NCI-H2227 (cell line): ENCODE measurements around the gene ARFIP2.

Source experiments
- DNase-seq: peaks from one replicate; lab custom pipeline; 2025; ENCODE audit not compliant: unreplicated experiment; lab: John Stamatoyannopoulos, UW

ARFIP2 gene

DNA sequence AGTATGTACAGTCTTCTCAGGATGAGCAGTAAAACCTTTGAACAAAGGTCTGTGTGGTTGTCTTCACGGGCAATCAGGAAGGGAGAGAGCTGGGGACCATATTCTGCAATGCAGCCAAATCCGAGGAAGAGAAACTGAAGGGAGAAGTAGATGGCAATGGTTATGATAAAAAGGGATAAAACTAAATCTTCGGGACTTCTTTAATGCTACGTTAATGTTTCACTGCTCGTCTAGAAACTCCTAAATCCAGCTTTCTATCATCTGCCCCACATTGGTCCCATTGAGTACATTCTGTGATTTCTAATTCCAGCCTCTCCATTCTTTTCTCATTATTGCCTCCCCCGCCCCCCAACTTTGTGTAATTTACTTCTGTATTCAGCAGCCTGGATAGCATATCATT is 1.9 kb upstream of the ARFIP2 start:
- DNase-seq: no peak

DNA sequence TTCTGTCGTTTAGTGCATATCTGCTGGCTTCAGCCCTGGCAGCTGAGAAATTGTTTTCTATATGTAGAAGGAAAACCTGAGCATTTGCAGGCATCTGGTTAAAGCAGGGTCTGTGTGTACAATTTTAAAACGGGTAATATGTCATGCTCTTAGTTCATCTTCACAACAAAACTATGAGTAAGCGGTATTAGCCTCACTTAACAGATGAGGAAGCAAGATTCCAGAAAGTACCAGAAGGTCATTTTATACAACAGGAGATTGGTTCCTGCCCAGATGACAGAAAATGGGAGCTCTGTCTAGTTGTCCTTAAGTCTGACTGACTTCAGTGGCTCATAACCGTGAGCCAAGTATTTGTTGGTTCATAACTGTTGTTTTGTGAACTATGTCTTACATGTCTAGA is 1.3 kb upstream of the ARFIP2 start:
- no peak for DNase-seq

DNA sequence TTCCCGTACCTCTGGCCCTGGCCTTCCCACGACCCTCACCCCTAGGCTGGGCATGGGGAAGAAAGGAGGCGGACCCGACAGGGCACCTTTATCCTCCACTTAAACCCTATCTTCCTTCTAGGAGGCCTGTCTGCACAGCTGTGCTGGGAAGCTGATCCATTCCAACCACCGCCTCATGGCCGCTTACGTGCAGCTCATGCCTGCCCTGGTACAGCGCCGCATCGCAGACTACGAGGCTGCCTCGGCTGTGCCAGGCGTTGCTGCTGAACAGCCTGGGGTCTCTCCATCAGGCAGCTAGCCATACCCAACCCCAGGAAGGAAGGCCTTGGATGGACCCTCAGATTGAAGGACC is 769 bp upstream of the ARFIP2 start:
- no peak for DNase-seq

DNA sequence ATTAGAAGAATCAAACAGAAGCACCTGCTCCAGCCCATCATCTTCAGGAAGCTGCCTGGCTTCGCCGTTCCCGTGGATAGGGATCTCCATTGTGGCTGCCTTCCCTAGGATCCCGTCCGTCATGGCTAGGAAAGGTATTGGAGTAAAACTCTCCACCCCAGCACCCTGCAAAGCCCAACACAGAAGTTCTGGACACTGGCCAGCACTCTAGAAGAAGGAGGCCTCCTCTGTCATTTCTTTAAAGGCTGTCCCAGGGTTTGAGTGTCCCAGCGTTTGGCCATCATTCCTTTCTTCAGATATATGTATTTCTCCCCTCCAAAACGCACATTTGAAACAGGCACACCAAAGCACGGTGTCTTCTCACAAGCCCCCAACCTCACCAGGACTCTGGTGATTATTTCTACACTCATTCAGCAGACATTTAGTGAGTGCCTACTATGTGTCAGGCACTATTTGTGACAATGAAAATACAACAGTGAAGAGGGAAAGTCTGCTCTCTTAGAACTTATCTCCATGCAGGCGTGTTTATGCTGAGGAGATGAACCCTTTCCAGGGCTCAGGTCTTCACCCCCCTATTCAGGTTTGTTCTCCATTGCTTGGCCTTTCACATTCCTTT is 724 bp downstream of the ARFIP2 start:
- DNase-seq: no peak

GRCh38 chr11:6476571-6476970 is 4.6 kb downstream of the ARFIP2 start:
- no peak for DNase-seq

DNA sequence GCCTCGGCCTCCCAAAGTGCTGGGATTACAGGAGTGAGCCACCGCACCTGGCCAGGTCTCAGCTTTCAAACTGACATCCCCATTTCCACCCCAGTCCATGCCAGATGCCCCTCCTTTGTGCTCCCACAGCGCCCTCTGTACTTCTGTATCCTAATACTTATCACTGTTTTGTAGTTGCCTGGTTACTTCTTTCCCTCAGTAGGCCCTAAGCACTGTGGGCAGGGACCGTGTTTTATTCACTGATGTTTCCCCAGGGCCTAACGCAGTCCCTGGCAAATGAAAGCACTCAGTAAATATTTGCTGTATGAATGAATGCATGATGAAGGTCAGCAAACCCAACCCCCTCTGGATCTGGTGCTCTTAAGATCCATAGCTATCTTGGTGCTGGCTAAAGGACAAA is 5.2 kb downstream of the ARFIP2 start:
- DNase-seq: no peak

DNA sequence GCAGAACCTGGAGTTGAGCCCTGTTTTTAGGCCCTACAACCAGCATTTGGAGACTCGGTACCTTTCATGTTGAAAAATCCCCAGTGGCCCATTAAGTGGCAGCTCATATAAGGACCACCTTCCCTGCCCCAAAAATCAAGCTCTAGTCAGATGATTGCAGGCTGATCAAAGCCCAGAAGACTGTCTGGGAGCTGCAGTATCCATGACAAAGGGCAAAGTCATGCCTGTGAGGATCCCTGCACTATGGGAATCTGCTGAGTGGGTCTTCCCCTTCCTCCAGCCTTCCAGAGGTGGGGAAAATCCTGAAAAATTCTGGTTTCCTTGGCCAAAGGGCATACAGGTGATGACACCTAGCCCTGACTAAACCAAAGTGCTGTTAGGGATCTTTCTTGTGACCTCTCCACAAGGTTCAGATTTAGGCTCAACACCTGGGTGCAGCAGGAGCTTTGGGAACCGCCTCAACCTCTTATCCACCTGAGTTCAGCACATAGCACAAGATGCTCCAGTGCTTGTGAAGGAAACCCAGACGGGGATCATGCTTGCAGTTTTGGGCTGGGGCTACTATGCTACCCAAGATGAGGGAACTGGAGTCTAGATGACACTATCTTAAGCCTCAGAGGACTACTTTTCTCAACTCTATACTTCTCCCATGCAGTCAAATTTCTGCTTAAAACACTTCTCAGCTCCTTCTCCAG is 6.2 kb downstream of the ARFIP2 start:
- no peak for DNase-seq

DNA sequence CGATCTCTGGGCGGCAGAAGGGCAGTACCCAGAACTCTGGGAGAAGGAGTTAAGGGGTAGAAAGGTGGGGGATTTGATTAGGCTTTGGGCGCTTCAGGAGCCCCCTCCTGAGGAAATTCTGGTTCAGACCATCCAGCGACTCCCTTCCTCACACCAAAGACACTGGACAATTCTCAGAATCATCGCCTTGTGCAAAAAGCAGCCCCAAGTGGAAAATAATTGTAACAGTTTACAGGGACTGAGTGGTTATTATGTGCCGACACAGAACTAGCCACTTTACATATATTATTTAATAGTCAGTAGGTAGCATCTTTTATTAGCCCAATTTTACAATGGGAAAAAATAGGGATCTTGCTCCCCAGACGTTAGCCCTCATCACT is 6.7 kb downstream of the ARFIP2 start:
- no peak for DNase-seq

DNA sequence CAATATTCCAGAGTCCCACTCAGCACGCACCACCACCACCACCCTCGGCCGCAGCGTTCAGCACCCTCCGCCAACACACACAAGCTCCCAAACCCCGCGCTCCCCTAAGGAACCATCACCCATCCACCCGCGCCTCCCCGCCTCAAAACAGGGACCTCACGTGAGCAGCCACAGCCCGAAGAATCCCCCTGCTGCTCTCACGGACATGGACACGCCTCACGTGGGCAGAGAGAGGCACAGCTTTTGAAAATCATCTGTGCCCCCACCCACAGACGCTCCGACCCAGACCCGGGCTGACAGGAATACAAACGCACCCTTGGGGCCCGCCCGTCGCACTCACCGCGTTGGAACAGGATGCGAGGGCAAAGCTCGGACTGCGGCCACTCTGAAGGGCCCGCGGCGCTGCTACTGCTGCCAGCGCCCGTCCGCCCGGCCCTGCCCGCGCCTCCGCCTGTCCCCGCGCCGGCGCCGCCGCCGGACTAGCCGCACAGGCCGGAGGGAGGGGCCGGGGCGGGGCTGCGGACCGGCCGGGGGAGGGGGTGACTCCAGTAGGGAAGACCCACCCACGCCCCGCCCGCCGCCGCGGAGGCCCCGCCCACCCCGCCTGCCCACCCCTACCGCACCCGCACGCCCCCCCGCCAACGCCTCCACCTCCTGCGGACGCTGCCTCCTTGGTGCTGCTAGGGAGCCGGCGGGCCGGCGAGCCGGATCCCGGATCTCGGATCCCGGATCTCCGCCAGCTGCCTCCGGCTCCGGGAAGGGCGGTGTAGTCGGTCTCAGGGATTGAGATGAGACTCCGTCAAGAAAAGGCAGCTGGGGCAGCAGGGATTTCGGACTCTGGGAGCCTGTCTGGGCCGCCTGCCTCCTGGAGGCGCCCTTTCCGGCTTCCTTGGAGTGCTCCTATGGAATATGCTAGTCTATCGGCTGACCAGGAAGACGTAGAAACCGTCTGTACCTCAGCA is 7.4 kb downstream of the ARFIP2 start, which contains the start of gene TRIM3:
Gene TRIM3 (minus strand): TSS at position 491 of the 962 bp plus-strand sequence. CDS start 8,246 bp downstream, outside the sequence.
- DNase-seq: peak; percentile 95

DNA sequence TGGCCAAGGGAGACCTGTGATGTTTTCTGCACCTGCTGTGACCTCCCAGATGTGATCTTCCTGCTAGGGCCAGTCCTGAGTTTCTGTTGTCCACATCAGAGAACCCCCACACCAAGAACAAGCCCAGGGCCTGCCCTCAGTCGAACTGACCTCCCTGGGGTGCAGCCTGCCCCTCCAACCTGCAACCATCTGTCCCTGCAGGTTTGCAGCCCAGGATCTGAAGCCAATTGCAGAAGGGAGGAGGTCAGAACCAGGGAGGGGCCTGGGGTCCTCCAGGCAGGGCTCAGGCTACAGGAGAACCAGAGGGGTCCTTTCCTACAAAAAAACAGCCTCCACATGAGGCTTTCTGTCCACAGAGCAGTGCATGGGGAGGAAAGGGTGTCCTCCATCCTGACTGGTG is 8.2 kb downstream of the ARFIP2 start:
- DNase-seq: no peak

- DNase-seq: no peak
Observed at GRCh38 chr11:6469599-6469998, 11.5 kb downstream of the ARFIP2 start.

DNA sequence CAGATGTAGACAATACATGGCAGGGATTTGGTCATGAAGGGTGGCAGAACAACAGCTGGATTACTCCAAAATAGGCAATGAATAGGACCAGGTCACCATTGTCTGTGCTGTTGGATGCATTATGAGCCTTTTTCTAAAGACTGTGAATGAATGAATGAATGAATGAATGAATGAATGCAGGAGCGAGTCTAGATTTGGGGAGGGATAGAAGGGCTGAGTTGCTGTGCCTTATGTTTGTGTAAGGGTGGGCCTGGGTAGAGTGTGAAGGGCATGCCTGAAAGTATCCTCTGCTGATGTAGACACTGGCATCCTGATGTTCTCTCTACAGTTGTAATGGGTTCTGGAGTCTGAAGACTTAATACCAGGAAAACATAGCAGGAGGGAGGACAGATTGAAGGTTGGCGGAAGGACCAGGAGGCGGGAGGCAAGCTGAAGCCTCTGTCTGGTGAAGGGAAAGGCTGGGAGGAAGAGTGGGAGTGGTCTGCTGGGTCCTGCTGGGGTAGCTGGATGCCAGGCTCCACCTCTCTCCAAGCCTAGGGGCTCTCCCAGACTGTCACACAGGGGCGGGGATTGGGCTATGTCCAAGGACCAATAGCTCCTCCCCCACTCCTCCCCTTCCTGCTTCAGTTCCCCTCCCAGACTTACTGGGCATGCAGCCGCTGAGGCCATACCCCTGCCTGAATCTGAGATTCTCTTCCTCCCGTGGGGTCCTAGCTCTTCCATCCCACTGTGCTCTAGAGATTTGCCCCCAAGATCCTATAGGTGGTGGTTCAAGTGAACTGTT is 12.2 kb downstream of the ARFIP2 start:
- DNase-seq: peak; percentile 96

- no peak for DNase-seq
Observed at GRCh38 chr11:6459099-6459450, 22.1 kb downstream of the ARFIP2 start.

DNA sequence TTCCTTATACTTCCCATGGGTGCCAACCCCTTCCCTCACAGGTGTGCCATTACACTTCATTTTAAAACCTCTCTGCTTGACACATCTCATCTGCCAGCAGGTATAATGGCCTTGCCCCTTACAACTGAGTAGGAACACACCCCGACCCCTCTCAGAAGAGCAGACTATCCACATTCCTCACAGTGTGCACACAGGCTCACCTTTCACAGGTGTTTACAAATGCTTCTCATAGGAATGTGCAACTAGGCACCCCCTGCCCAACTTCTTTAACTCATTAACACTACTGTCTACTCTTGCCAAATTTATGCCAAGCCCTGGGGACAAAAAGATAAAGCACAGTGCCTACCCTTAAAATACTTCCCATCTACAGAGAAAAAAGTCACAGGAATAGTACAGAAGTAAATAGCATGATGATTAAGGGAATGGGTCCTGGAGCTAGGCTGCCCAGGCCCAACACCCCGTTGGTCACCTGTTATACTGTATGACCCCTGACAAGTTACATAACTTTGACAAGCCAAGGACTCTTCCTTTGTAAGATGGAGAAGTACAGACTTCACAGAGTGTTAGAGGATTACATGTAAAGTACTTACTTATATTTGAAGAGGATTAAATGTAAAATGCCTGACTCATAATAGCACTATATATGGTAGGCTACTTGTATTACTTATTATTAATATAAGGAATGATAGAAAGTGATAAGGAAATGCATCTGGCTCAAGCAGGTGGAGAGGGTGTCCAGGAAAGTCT is 22.6 kb downstream of the ARFIP2 start:
- DNase-seq: no peak

DNA sequence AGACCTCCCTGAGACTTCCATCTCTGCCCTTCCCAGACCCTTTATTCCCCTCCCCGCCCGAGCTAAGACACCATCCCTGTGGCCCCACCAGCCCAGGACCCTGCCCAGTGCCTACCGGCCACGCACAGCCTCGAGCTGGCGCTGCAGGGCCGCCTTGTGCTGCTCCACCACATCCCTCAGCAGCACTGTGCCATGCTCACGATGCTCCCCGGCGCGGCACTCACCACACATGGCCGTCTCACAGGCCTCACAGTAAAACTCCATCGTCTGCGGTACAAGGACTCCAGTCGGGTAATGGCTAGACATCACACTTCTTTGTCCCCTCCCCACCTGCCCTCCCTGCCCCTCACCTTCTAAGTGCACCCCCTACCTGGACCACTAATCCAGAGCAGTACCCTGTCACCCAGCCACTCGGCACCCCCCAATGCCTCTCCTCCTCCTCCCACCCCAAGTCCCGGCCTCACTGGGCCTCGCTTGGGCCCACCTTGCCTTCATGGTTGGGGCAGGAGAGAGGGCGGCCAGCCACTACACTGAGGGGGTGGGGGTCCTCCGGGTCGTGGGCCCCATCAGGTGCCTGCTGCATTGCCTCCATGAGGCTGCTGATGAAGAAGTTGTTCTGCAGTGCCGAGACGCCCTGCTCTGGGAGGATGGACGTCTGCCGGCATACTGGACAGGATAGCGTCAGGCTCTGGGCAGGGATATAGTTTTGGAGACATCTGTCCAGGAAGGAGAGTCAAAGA is 23.4 kb downstream of the ARFIP2 start:
- no peak for DNase-seq

- no peak for DNase-seq
Observed at GRCh38 chr11:6456361-6457073, 24.6 kb downstream of the ARFIP2 start.

GRCh38 chr11:6455070-6455469 is 26.1 kb downstream of the ARFIP2 start:
- no peak for DNase-seq

- no peak for DNase-seq
Observed at GRCh38 chr11:6453152-6453551, 28.0 kb downstream of the ARFIP2 start.

GRCh38 chr11:6452219-6452618 is 28.9 kb downstream of the ARFIP2 start:
- DNase-seq: no peak
